Thymus (tissue), 11 donors: ENCODE measurements around the gene CDC5L. TPM values are rescaled to one million over a fixed set of nuclear protein-coding genes. Genes with fewer than 3 reads are reported as not detected.
A peak's percentile ranks its signal among the peaks of the same experiment; 100 is the strongest.

Source experiments
- DNase-seq, 9 donors: peaks; one replicate each; pipeline ENCODE4 v3.0.0-alpha.2; 2013; ENCODE audit warnings: low spot score in 9 of 9, low read depth in 6 of 9, missing footprints in 1 of 9
- H3K27ac ChIP-seq, 2 donors: one replicate each; pipeline ENCODE4 v1.5.1; 2013; ENCODE audit warnings: control low read depth in 1 of 2, low read depth in 1 of 2, low read length in 1 of 2, mild to moderate bottlenecking in 1 of 2, moderate library complexity in 1 of 2
- H3K27me3 ChIP-seq, 2 donors: one replicate each; pipeline ENCODE4 v1.5.1; 2013; ENCODE audit warnings: low read length in 1 of 2; ENCODE audit not compliant: control insufficient read depth in 2 of 2, insufficient read depth in 1 of 2
- H3K36me3 ChIP-seq, 2 donors: one replicate each; pipeline ENCODE4 v1.5.1; 2013; ENCODE audit warnings: low read length in 1 of 2, mild to moderate bottlenecking in 1 of 2, moderate library complexity in 1 of 2; ENCODE audit not compliant: control insufficient read depth in 2 of 2, insufficient read depth in 2 of 2
- H3K4me1 ChIP-seq, 2 donors: one replicate each; pipeline ENCODE4 v1.5.1; 2013; ENCODE audit warnings: low read length in 2 of 2; ENCODE audit not compliant: control insufficient read depth in 2 of 2, insufficient read depth in 2 of 2
- H3K4me3 ChIP-seq, 2 donors: one replicate each; pipeline ENCODE4 v1.5.1; 2013; ENCODE audit warnings: low read length in 2 of 2, control low read depth in 1 of 2, mild to moderate bottlenecking in 1 of 2
- H3K9me3 ChIP-seq, 2 donors: one replicate each; pipeline ENCODE4 v1.5.1; 2013; ENCODE audit warnings: low read length in 1 of 2, mild to moderate bottlenecking in 1 of 2; ENCODE audit not compliant: control insufficient read depth in 2 of 2, insufficient read depth in 1 of 2
- WGBS: extraction: QIAGEN DNeasy Blood & Tissue Kit; methylation state at CpG from one replicate; pipeline ENCODE4 v1.1.7; 2013; 5-methylcytosine and 5-hydroxymethylcytosine counted together
- polyA plus RNA-seq: library from polyadenylated mRNA; stranded (reverse); fragments of 200-250 nt; gene quantifications from one replicate; pipeline ENCODE4 v1.2.3, GENCODE V29; 2013
- total RNA-seq: library from RNA; stranded (reverse); fragments of 120-200 nt; gene quantifications from one replicate; pipeline ENCODE4 v1.2.4, GENCODE V29; 2013
- donor health status: healthy.

Gene CDC5L
- total and polyA plus RNA-seq, 2 donors = 12.7 to 30.9 TPM

GRCh38 chr6:44386364-44386928 is 1.1 kb upstream of the CDC5L start:
- Histone ChIP-seq H3K4me3 (peak overlapping the region; percentile 91 to 99), H3K9me3 (no peaks in the 10 kb centered on the region), H3K4me1 (peaks cover 17 to 20% of the 10 kb centered on the region in 2 donors), H3K36me3 (peaks cover 4 to 8% of the 10 kb centered on the region in 2 donors), H3K27ac (no peak overlapping the region), H3K27me3 (no peaks in the 10 kb centered on the region)
- WGBS = 78% methylated on average over 6 of the region's 6 CpGs
- DNase-seq = peak in 1 of 9 donors; percentile 8

- 5% methylated on average over 8 of the region's 8 CpGs for WGBS
- H3K9me3 ChIP-seq = no peaks in the 10 kb centered on the region
- peak in 1 of 9 donors; percentile 6 for DNase-seq
- peaks cover 17 to 20% of the 10 kb centered on the region in 2 donors for H3K4me1 ChIP-seq
- H3K36me3 ChIP-seq = peaks cover 9 to 12% of the 10 kb centered on the region in 2 donors
- no peaks in the 10 kb centered on the region for H3K27me3 ChIP-seq
- peak overlapping the region; percentile 91 to 99 for H3K4me3 ChIP-seq
- H3K27ac ChIP-seq = peak overlapping the region; percentile 92 to 95
Measured at GRCh38 chr6:44386929-44387345, 569 bp upstream of the CDC5L start.

DNA sequence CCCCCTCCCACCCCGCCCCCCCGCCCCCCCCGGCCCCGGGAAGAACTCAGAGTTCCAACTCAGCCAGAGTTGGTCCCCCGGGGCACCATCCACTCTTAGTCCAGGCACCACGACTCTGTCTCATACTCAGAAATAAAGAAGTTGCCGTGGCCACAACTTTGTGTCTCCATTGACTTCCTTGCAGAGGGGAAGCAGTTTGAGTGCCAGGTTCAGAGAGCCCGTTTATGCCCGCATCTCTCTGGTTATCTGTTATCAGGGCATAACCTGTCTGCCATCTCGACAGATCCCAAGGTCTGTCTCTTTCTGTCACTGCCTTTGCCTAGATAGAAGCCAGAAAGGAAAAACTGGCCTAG is 605 bp downstream of the CDC5L start:
- Histone ChIP-seq H3K4me3 (peak overlapping the region; percentile 91 to 99), H3K27me3 (no peaks in the 10 kb centered on the region), H3K4me1 (peaks cover 17 to 20% of the 10 kb centered on the region in 2 donors), H3K9me3 (no peaks in the 10 kb centered on the region), H3K36me3 (peaks cover 9 to 22% of the 10 kb centered on the region in 2 donors), H3K27ac (peak overlapping the region; percentile 92 to 95)
- WGBS = under 1% methylated on average over 10 of the region's 10 CpGs
- peak in 1 of 9 donors; percentile 12 for DNase-seq

GRCh38 chr6:44388887-44389286 is 1.4 kb downstream of the CDC5L start:
- no peaks in the 10 kb centered on the region for H3K9me3 ChIP-seq
- H3K27me3 ChIP-seq = no peaks in the 10 kb centered on the region
- H3K36me3 ChIP-seq = peaks cover 16 to 30% of the 10 kb centered on the region in 2 donors
- H3K27ac ChIP-seq = no peak overlapping the region
- WGBS = 86% methylated on average over 5 of the region's 5 CpGs
- peak overlapping the region in 1 of 2 donors; percentile 11 for H3K4me3 ChIP-seq
- H3K4me1 ChIP-seq = peaks cover 17 to 20% of the 10 kb centered on the region in 2 donors
- no peak for DNase-seq

GRCh38 chr6:44390158-44390683 is 2.7 kb downstream of the CDC5L start:
- no peaks in the 10 kb centered on the region for H3K9me3 ChIP-seq
- no peak overlapping the region for H3K27ac ChIP-seq
- H3K4me1 ChIP-seq = peaks cover 17 to 20% of the 10 kb centered on the region in 2 donors
- no peaks in the 10 kb centered on the region for H3K27me3 ChIP-seq
- no peak for DNase-seq
- H3K4me3 ChIP-seq = no peak overlapping the region
- WGBS = 98% methylated on average over 1 of the region's 1 CpG
- peaks cover 26 to 43% of the 10 kb centered on the region in 2 donors for H3K36me3 ChIP-seq

- H3K27me3 ChIP-seq = no peaks in the 10 kb centered on the region
- no peak overlapping the region for H3K27ac ChIP-seq
- WGBS = 98% methylated on average over 2 of the region's 2 CpGs
- H3K4me1 ChIP-seq = peaks cover 0 to 2% of the 10 kb centered on the region in 2 donors
- H3K36me3 ChIP-seq = peaks cover 56 to 77% of the 10 kb centered on the region in 2 donors
- H3K9me3 ChIP-seq = no peaks in the 10 kb centered on the region
- DNase-seq = no peak
- H3K4me3 ChIP-seq = no peak overlapping the region
Measured at GRCh38 chr6:44395501-44395900, 8.0 kb downstream of the CDC5L start.

- H3K27me3 ChIP-seq = no peaks in the 10 kb centered on the region
- H3K4me3 ChIP-seq = no peak overlapping the region
- peaks cover 0 to 4% of the 10 kb centered on the region in 2 donors for H3K4me1 ChIP-seq
- no peaks in the 10 kb centered on the region for H3K9me3 ChIP-seq
- no peak for DNase-seq
- no peak overlapping the region for H3K27ac ChIP-seq
- peaks cover 56 to 77% of the 10 kb centered on the region in 2 donors for H3K36me3 ChIP-seq
- 93% methylated on average over 3 of the region's 3 CpGs for WGBS
Measured at GRCh38 chr6:44396968-44397367, 9.5 kb downstream of the CDC5L start.

DNA sequence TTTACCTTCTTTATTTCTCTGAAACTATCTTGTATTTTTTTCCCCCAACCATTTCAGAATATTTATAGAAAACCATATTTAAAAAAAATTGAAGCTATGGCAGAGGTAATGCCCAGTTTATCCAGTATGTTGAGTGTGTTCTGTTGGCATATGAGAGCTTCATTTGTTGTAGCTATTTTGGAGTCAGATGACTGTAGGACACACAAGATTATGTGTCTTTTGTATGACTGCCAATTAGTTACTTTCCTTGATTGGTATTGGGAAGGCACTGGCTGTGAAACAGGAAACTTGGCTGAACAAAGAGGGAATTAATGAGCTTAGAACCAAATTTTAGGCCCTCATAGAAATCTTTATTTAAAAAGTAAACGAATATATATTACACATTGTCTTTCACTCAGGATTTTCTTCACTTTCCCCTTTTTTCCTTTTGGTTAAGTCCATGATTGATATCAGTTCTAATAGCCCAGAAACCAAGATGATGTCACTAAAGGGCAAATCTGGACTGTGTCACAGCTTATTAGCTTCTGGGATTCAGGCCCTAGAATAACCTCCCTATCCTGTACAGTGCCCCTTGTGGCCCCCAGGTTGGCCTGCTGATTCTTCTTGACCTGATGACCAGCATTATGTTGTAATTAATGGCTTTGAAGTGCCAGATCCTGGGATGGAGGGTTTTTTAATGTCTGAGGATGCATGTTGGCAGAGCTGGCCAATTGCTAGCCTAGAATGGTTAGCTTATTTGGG is 10.1 kb downstream of the CDC5L start:
- H3K4me3 ChIP-seq = no peak overlapping the region
- no peak overlapping the region for H3K27ac ChIP-seq
- H3K36me3 ChIP-seq = peaks cover 56 to 77% of the 10 kb centered on the region in 2 donors
- peaks cover 0 to 4% of the 10 kb centered on the region in 2 donors for H3K4me1 ChIP-seq
- WGBS = 92% methylated on average over 1 of the region's 1 CpG
- DNase-seq = no peak
- no peaks in the 10 kb centered on the region for H3K27me3 ChIP-seq
- no peaks in the 10 kb centered on the region for H3K9me3 ChIP-seq

- Histone ChIP-seq H3K4me1 (peaks cover 0 to 4% of the 10 kb centered on the region in 2 donors), H3K27ac (no peak overlapping the region), H3K9me3 (no peaks in the 10 kb centered on the region), H3K36me3 (peaks cover 48 to 69% of the 10 kb centered on the region in 2 donors), H3K27me3 (no peaks in the 10 kb centered on the region), H3K4me3 (no peak overlapping the region)
- DNase-seq = no peak
- WGBS = 73% methylated on average over 2 of the region's 2 CpGs
Measured at GRCh38 chr6:44399991-44400390, 12.5 kb downstream of the CDC5L start.
